Thoracic aorta (tissue), 2 donors: Measurements from ENCODE around the gene SEC14L5. TPM values are rescaled to one million over a fixed set of nuclear protein-coding genes. Genes with fewer than 3 reads are reported as not detected.

ENCODE experiments used
- ATAC-seq: fragments of 150-250 bp; one replicate; pipeline ENCODE4 v1.8.0; 2017; ENCODE audit warnings: low read depth; ENCODE audit not compliant: insufficient number of reproducible peaks, low FRiP score
- DNase-seq: peaks from one replicate; pipeline ENCODE4 v3.0.0-alpha.2; 2020; ENCODE audit warnings: low spot score
- H3K27ac ChIP-seq, 2 donors: fragments of 200-600 bp; sonication (generic); 1 replicate in 1 of 2; 2 replicates in 1 of 2; pipeline ENCODE4 v1.5.1; 2016; ENCODE audit warnings: mild to moderate bottlenecking in 2 of 2, moderate library complexity in 2 of 2
- H3K27me3 ChIP-seq: fragments of 200-600 bp; sonication (generic); replicated peaks from 2 replicates; pipeline ENCODE4 v1.6.0; 2016; ENCODE audit warnings: mild to moderate bottlenecking; ENCODE audit not compliant: insufficient read depth
- H3K36me3 ChIP-seq: fragments of 200-600 bp; sonication (generic); one replicate; pipeline ENCODE4 v1.5.1; 2016
- H3K4me1 ChIP-seq, 2 donors: fragments of 200-600 bp; sonication (generic); 1 replicate in 1 of 2; 2 replicates in 1 of 2; pipeline versions ENCODE4 v1.5.1 to v1.6.0; 2016; ENCODE audit warnings: low read depth in 2 of 2, mild to moderate bottlenecking in 1 of 2; ENCODE audit not compliant: control insufficient read depth in 1 of 2
- H3K4me3 ChIP-seq: fragments of 200-600 bp; sonication (generic); 2 replicates; pipeline ENCODE4 v1.5.1; 2016; ENCODE audit warnings: mild to moderate bottlenecking
- H3K9me3 ChIP-seq: fragments of 200-600 bp; sonication (generic); 2 replicates; pipeline ENCODE4 v1.5.1; 2016
- CTCF ChIP-seq: fragments of 200-600 bp; sonication (generic); IDR thresholded peaks from one replicate; pipeline ENCODE4 v1.5.1; 2019; ENCODE audit warnings: antibody characterized with exemption
- total RNA-seq, 2 donors: library from RNA; depleted of rRNA; stranded (reverse); fragments of >200 nt; gene quantifications; one replicate each; pipeline versions ENCODE4 v1.1.0 to v1.2.3, GENCODE V29; 2016

Gene SEC14L5
- total RNA-seq, 2 donors from 2014 or later = 0.92 to 4.6 TPM

- Histone ChIP-seq H3K27me3 (no peaks in the 10 kb centered on the region), H3K27ac (no peak overlapping the region), H3K4me3 (no peak overlapping the region), H3K9me3 (no peaks in the 10 kb centered on the region), H3K36me3 (no peaks in the 10 kb centered on the region), H3K4me1 (no peaks in the 10 kb centered on the region)
- no peak for DNase-seq
- no peak for TF ChIP-seq CTCF
- ATAC-seq = no peak
Measured at GRCh38 chr16:4976079-4976478, 17.9 kb downstream of the SEC14L5 start.

GRCh38 chr16:4976611-4977145 lies 18.5 kb downstream of the SEC14L5 start:
- no peak for TF ChIP-seq CTCF
- no peak overlapping the region for H3K27ac ChIP-seq
- H3K9me3 ChIP-seq = no peaks in the 10 kb centered on the region
- H3K27me3 ChIP-seq = no peaks in the 10 kb centered on the region
- no peak for ATAC-seq
- DNase-seq = no peak
- H3K4me1 ChIP-seq = no peaks in the 10 kb centered on the region
- H3K4me3 ChIP-seq = no peak overlapping the region
- no peaks in the 10 kb centered on the region for H3K36me3 ChIP-seq

- no peak for ATAC-seq
- Histone ChIP-seq H3K4me1 (peaks cover 0 to 4% of the 10 kb centered on the region in 2 donors), H3K4me3 (no peak overlapping the region), H3K27me3 (no peaks in the 10 kb centered on the region), H3K36me3 (no peaks in the 10 kb centered on the region), H3K9me3 (no peaks in the 10 kb centered on the region), H3K27ac (no peak overlapping the region)
- DNase-seq = no peak
- no peak for TF ChIP-seq CTCF
Measured at GRCh38 chr16:4979164-4979563, 21.0 kb downstream of the SEC14L5 start.

- Histone ChIP-seq H3K36me3 (no peaks in the 10 kb centered on the region), H3K4me3 (no peak overlapping the region), H3K27me3 (no peaks in the 10 kb centered on the region), H3K4me1 (peaks cover 0 to 4% of the 10 kb centered on the region in 2 donors), H3K9me3 (no peaks in the 10 kb centered on the region), H3K27ac (no peak overlapping the region)
- TF ChIP-seq CTCF = no peak
- no peak for DNase-seq
- ATAC-seq = no peak
Measured at GRCh38 chr16:4979736-4980660, 21.9 kb downstream of the SEC14L5 start.

GRCh38 chr16:4980691-4981090 lies 22.6 kb downstream of the SEC14L5 start:
- Histone ChIP-seq H3K9me3 (no peaks in the 10 kb centered on the region), H3K4me3 (no peak overlapping the region), H3K27me3 (no peaks in the 10 kb centered on the region), H3K36me3 (no peaks in the 10 kb centered on the region), H3K4me1 (peaks cover 0 to 4% of the 10 kb centered on the region in 2 donors), H3K27ac (no peak overlapping the region)
- DNase-seq (no peak), ATAC-seq (no peak)
- no peak for TF ChIP-seq CTCF
